H1 (cell line): ENCODE data around the gene SEC24C. TPM values are rescaled to one million over a fixed set of nuclear protein-coding genes. Genes with fewer than 3 reads are reported as not detected.
A peak's percentile ranks its signal among the peaks of the same experiment; 100 is the strongest.

Experiments
- ASH2L ChIP-seq: fragments of 200-600, 300-600 bp; sonication (generic); IDR thresholded peaks from one replicate; pipeline ENCODE4 v1.7.1; 2017; ENCODE audit warnings: low read length
- BACH1 ChIP-seq: IDR thresholded peaks from 2 replicates; pipeline ENCODE4 v1.6.1; 2012; ENCODE audit warnings: low read length, improper control_type of control experiment
- CBX5 ChIP-seq: fragments of 300-800, 300-1000 bp; sonication (generic); IDR thresholded peaks from 2 replicates; pipeline ENCODE4 v1.7.1; 2016; ENCODE audit warnings: antibody characterized with exemption, low read length, low read depth
- CBX8 ChIP-seq: fragments of 300-800, 300-1000 bp; sonication (generic); IDR thresholded peaks from 2 replicates; pipeline ENCODE4 v1.7.1; 2016; ENCODE audit warnings: low read depth, low read length, borderline replicate concordance
- CEBPB ChIP-seq: IDR thresholded peaks from 2 replicates; pipeline ENCODE4 v1.6.1; 2012; ENCODE audit warnings: low read depth, low read length
- CREB1 ChIP-seq: IDR thresholded peaks from 2 replicates; pipeline ENCODE4 v1.6.1; 2012; ENCODE audit warnings: inconsistent platforms
- CTBP2 ChIP-seq: IDR thresholded peaks from 2 replicates; pipeline ENCODE4 v1.7.0; 2011; ENCODE audit warnings: borderline replicate concordance, mild to moderate bottlenecking, moderate library complexity, mixed read lengths, low read length; ENCODE audit not compliant: insufficient read depth, insufficient read length
- EGR1 ChIP-seq: IDR thresholded peaks from 2 replicates; pipeline ENCODE4 v1.6.1; 2011; ENCODE audit warnings: low read depth, low read length, borderline replicate concordance
- HDAC2 ChIP-seq, 2 experiments: fragments of 300-600 bp in 1 of 2; sonication (generic) in 1 of 2; IDR thresholded peaks; 2 replicates each; pipeline ENCODE4 v1.6.1; 2011 to 2012; ENCODE audit warnings: low read depth in 2 of 2, low read length in 2 of 2, mild to moderate bottlenecking in 2 of 2, moderate library complexity in 2 of 2, borderline replicate concordance in 1 of 2, inconsistent platforms in 1 of 2
- KDM1A ChIP-seq: fragments of 200-600, 300-600 bp; sonication (generic); IDR thresholded peaks from 2 replicates; pipeline ENCODE4 v1.7.1; 2016; ENCODE audit warnings: mild to moderate bottlenecking, low read length, borderline replicate concordance
- NRF1 ChIP-seq: IDR thresholded peaks from 2 replicates; pipeline ENCODE4 v1.6.1; 2011; ENCODE audit warnings: mild to moderate bottlenecking, low read depth, low read length, improper control_type of control experiment
- POLR2A ChIP-seq, 2 experiments: IDR thresholded peaks; 1 replicate in 1 of 2; 2 replicates in 1 of 2; pipeline ENCODE4 v1.6.1; 2011; ENCODE audit warnings: low read depth in 2 of 2, low read length in 2 of 2, mild to moderate bottlenecking in 2 of 2; ENCODE audit errors: control extremely low read depth in 1 of 2
- RBBP5 ChIP-seq: IDR thresholded peaks from 2 replicates; pipeline ENCODE4 v1.7.1; 2012; ENCODE audit warnings: low read depth, mild to moderate bottlenecking, inconsistent platforms, low read length, moderate library complexity, borderline replicate concordance
- RXRA ChIP-seq: IDR thresholded peaks from 2 replicates; pipeline ENCODE4 v1.6.1; 2011; ENCODE audit warnings: low read depth, mild to moderate bottlenecking, low read length, moderate library complexity; ENCODE audit not compliant: insufficient read depth
- SIRT6 ChIP-seq: IDR thresholded peaks from one replicate; pipeline ENCODE4 v1.7.1; 2012; ENCODE audit warnings: low read length, inconsistent platforms
- SP2 ChIP-seq: IDR thresholded peaks from 2 replicates; pipeline ENCODE4 v1.6.1; 2012; ENCODE audit warnings: mild to moderate bottlenecking, low read length, inconsistent platforms
- SP4 ChIP-seq: IDR thresholded peaks from 2 replicates; pipeline ENCODE4 v1.6.1; 2012; ENCODE audit warnings: low read length, inconsistent platforms
- SRF ChIP-seq: IDR thresholded peaks from 2 replicates; pipeline ENCODE4 v1.6.1; 2011; ENCODE audit warnings: mild to moderate bottlenecking, low read depth, low read length, moderate library complexity
- SUZ12 ChIP-seq: fragments of 200-600 bp; sonication (generic); IDR thresholded peaks from 2 replicates; pipeline ENCODE4 v1.6.1; 2012; ENCODE audit warnings: mild to moderate bottlenecking, inconsistent platforms, low read length, moderate library complexity, mixed read lengths
- TBP ChIP-seq: IDR thresholded peaks from 2 replicates; pipeline ENCODE4 v1.6.1; 2011; ENCODE audit warnings: low read depth, low read length, improper control_type of control experiment
- TEAD4 ChIP-seq: IDR thresholded peaks from 2 replicates; pipeline ENCODE4 v1.6.1; 2012; ENCODE audit warnings: low read depth, low read length, inconsistent platforms, mixed read lengths
- YY1 ChIP-seq: IDR thresholded peaks from 2 replicates; pipeline ENCODE4 v1.6.1; 2011; ENCODE audit warnings: low read depth, mild to moderate bottlenecking, low read length
- polyA plus RNA-seq, 7 experiments: library from polyadenylated mRNA; depleted of rRNA in 3 of 7; stranded (reverse) in 5 of 7; unstranded in 2 of 7; fragments of >200 nt in 5 of 7; fragments of 200-250 nt in 2 of 7; gene quantifications; 1 replicate in 5 of 7; 2 replicates in 1 of 7; 4 replicates in 1 of 7; pipeline versions ENCODE4 v1.2.1 to v1.2.3, GENCODE V29; 2011 to 2013; ENCODE audit warnings: missing spikeins in 2 of 7, mixed read lengths in 2 of 7
- total RNA-seq: library from RNA; stranded (reverse); fragmentation: NEBNext Ultra II Directional; extraction: Animal tissue kit (Norgen Biotek cat#: 25700); gene quantifications from 2 replicates; pipeline ENCODE4 v1.2.1, GENCODE V29; 2021
- TF ChIP-seq, protein P1 (sequence below): IDR thresholded peaks from 2 replicates; pipeline ENCODE4 v1.6.1; 2012; ENCODE audit warnings: low read length, inconsistent platforms
- TF ChIP-seq, protein P2 (sequence below): IDR thresholded peaks from 2 replicates; pipeline ENCODE4 v1.6.1; 2012; ENCODE audit warnings: inconsistent platforms

SEC24C gene
- total and polyA plus RNA-seq, 2 of the 8 experiments (the other 6 are each of a cell fraction or from before 2014, with no cell fraction given) = 63.2 to 67.4 TPM

DNA sequence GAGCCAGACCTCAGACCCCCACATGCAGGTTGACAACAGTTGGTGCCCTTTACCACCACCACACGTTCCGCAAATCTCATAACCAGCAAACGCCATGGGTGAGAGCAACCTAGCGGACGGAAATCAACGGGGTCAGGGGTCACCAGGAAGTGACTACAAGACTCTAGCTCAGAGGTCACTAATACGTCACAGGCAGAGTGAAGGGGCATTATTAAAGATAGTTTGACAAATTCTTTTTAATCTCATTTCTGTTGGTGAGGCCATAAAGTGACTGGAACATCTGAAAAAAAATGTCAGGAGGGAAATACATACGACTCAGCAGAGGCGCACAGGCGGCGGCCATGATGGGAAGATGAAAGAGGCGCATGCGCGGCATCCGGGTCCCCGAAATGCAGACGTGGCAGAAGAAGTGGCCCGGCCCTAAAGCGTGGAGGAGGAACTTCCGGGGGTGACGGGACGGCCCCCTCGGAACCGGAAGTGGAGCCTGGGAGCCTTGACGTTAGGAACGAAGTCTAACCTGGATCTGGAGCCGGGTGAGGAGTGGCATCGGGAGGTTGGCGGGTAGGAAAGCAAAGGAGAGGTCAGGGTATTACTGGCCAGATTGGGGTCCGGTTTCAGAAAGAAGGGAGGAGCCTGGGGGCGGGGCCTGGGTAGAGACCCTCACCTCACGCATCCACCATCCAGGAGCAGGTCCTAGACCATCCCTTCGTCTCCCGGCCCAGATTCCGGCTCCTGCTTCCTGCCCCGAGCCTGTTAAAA, at the start of gene SEC24C (continued):
- TF ChIP-seq RXRA (no peak), CEBPB (no peak), SUZ12 (no peak), RBBP5 (no peak), CBX5 (no peak), SP2 (no peak), YY1 (peak; percentile 98), SIRT6 (no peak), CBX8 (no peak), KDM1A (no peak), TBP (peak; percentile 92), EGR1 (0 out of 2 replicates have a peak, but pooled peaks have one; percentile 12), TEAD4 (no peak; the same call in 1 of the 2 replicates), POLR2A (IDR thresholded peaks at IDR 0.05; ENCODE audit: control extremely low read depth in 1 of 2, low read depth in 2 of 2, low read length in 2 of 2) (peak; percentile 25 to 68), CREB1 (peak; percentile 93), BACH1 (no peak), NRF1 (peak; percentile 38; the same call in 1 of the 2 replicates), SP4 (peak; percentile 51; the same call in 1 of the 2 replicates), CTBP2 (no peak), SRF (no peak), HDAC2 (IDR thresholded peaks at IDR 0.05; ENCODE audit: borderline replicate concordance in 1 of 2, low read depth in 2 of 2, low read length in 2 of 2) (peak in 1 of 2 experiments; percentile 7; a peak in 2 of 4 replicates), ASH2L (peak; percentile 75)
- TF ChIP-seq, protein P1, sequence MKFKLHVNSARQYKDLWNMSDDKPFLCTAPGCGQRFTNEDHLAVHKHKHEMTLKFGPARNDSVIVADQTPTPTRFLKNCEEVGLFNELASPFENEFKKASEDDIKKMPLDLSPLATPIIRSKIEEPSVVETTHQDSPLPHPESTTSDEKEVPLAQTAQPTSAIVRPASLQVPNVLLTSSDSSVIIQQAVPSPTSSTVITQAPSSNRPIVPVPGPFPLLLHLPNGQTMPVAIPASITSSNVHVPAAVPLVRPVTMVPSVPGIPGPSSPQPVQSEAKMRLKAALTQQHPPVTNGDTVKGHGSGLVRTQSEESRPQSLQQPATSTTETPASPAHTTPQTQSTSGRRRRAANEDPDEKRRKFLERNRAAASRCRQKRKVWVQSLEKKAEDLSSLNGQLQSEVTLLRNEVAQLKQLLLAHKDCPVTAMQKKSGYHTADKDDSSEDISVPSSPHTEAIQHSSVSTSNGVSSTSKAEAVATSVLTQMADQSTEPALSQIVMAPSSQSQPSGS = peak; percentile 35; the same call in 1 of the 2 replicates
- TF ChIP-seq, protein P2, sequence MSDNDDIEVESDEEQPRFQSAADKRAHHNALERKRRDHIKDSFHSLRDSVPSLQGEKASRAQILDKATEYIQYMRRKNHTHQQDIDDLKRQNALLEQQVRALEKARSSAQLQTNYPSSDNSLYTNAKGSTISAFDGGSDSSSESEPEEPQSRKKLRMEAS = 0 out of 2 replicates have a peak, but pooled peaks have one; percentile 7
